ENCODE data around the gene FGF9.

FGF9 gene

DNA sequence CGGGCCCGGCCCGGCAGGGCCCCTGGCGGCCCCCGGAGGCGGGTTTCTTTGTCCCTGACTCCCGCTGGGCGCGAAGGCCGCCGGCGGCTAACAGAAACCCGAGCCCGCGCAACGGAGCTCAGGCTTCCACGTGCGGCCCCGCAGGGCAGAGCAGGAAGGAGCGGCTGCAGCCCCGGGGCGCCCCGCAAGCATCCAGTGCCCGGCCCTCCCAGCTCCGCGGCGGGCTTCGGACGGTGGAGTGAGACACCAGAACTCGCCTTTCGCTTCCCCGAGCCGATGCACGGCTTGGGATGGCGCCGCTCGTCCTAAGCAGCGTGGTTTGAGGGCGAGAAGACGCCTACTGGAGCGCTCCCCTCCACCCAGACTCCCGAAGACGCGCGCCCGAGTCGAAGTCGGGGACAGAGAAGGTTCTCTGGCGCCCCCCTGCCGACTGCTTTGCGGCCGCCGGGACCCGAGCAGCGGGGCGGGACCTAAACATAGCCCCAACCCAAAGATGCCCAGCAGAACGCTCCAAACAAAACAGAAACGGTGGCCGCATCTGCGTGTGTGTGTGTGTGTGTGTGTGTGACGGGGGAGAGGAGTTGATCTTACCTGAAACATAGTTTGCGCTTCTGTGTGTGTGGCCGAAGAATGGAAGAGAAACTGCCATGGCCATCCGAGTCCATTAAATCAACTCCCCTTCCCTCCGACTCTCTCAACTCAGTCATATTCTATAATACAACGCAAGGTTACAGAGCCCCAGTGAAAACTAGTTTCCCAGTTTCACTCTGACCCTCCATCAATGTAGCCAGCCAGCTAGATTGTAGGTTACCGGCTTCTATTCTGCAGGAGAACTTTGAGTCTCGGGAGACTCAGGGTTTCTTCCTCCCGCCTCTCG is 629 bp upstream of the FGF9 start:
- DNase-seq (ENCODE audit: low read depth): no peak

DNA sequence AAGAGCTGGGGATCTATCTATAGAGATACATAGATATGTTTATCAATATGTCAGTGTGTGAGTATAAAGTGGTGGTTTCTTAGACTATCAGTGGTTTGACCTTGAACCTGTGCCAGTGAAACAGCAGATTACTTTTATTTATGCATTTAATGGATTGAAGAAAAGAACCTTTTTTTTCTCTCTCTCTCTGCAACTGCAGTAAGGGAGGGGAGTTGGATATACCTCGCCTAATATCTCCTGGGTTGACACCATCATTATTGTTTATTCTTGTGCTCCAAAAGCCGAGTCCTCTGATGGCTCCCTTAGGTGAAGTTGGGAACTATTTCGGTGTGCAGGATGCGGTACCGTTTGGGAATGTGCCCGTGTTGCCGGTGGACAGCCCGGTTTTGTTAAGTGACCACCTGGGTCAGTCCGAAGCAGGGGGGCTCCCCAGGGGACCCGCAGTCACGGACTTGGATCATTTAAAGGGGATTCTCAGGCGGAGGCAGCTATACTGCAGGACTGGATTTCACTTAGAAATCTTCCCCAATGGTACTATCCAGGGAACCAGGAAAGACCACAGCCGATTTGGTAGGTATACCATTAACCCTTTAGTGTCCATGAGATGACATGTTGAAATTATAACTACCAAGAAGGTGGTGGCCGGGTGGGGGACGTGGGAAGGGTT is 880 bp downstream of the FGF9 start:
- no peak for DNase-seq (ENCODE audit: low read depth)
- peak overlapping the region; percentile 48; the same call in 1 of the 2 replicates for H3K4me3 ChIP-seq (ENCODE audit: low read depth, low read length)
- TF ChIP-seq, protein P1, sequence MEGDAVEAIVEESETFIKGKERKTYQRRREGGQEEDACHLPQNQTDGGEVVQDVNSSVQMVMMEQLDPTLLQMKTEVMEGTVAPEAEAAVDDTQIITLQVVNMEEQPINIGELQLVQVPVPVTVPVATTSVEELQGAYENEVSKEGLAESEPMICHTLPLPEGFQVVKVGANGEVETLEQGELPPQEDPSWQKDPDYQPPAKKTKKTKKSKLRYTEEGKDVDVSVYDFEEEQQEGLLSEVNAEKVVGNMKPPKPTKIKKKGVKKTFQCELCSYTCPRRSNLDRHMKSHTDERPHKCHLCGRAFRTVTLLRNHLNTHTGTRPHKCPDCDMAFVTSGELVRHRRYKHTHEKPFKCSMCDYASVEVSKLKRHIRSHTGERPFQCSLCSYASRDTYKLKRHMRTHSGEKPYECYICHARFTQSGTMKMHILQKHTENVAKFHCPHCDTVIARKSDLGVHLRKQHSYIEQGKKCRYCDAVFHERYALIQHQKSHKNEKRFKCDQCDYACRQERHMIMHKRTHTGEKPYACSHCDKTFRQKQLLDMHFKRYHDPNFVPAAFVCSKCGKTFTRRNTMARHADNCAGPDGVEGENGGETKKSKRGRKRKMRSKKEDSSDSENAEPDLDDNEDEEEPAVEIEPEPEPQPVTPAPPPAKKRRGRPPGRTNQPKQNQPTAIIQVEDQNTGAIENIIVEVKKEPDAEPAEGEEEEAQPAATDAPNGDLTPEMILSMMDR (IDR thresholded peaks at IDR 0.05; ENCODE audit: low read depth, low read length, missing control alignments): no peak

More for the DNA sequence above, 629 bp upstream of the FGF9 start:
- H3K4me3 ChIP-seq (ENCODE audit: low read depth, low read length): peak overlapping the region; percentile 48
- TF ChIP-seq, protein P1 (IDR thresholded peaks at IDR 0.05; ENCODE audit: low read depth, low read length, missing control alignments): no peak

DNA sequence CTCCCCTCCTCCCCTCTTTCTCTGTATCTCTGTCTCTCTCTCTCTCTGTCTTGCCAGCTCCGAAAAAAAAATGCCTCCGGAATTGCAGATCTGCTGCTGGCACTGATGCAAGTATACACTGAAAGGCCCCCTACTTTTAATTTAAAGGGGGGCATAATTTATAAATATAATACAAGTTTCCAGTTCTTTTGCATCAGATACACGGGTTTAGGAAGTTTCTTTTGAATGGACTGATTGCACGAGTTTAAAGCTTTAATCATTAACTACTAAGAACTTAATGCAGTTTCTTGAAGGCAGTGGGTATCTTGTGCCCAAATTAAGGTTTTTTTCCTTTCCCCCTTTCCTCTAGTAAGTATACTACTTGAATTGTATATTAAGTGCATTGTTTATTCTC is 1.4 kb downstream of the FGF9 start:
- TF ChIP-seq, protein P1 (IDR thresholded peaks at IDR 0.05; ENCODE audit: low read depth, low read length, missing control alignments): no peak
- no peak overlapping the region for H3K4me3 ChIP-seq (ENCODE audit: low read depth, low read length)
- DNase-seq (ENCODE audit: low read depth): no peak

- TF ChIP-seq, protein P1 (IDR thresholded peaks at IDR 0.05; ENCODE audit: low read depth, low read length, missing control alignments): no peak
- H3K4me3 ChIP-seq (ENCODE audit: low read depth, low read length): peak overlapping the region; percentile 67
- no peak for DNase-seq (ENCODE audit: low read depth)
Measured at GRCh38 chr13:21672796-21673538, 2.1 kb downstream of the FGF9 start.

DNA sequence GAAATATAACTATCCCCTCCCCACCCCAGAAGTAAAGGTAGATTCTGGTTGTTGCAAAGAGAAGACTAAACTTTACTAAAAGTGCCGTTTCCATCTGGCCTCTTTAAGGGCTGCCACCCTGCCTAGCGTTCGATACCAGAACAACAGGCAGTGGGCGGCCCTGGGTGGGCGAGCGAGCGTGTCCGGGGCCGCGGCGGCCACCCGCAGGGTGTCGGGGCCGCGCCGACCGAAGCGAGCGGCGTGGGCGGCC is 2.6 kb downstream of the FGF9 start:
- TF ChIP-seq, protein P1 (IDR thresholded peaks at IDR 0.05; ENCODE audit: low read depth, low read length, missing control alignments): peak; percentile 41
- H3K4me3 ChIP-seq (ENCODE audit: low read depth, low read length): peak overlapping the region; percentile 67
- DNase-seq (ENCODE audit: low read depth): no peak

- H3K4me3 ChIP-seq (ENCODE audit: low read depth, low read length): peak overlapping the region; percentile 67
- TF ChIP-seq, protein P1 (IDR thresholded peaks at IDR 0.05; ENCODE audit: low read depth, low read length, missing control alignments): no peak
- no peak for DNase-seq (ENCODE audit: low read depth)
Measured at GRCh38 chr13:21673789-21674489, 3.1 kb downstream of the FGF9 start.

All from GM12864 (cell line).